HCT116 (cell line): ENCODE measurements around the gene DNAJC18. TPM values are rescaled to one million over a fixed set of nuclear protein-coding genes. Genes with fewer than 3 reads are reported as not detected.

ENCODE experiments used
- ATAC-seq: fragments of 200-7000 bp; cut with Tn5 transposase; 2 replicates; pipeline ENCODE4 v1.9.1; 2020; ENCODE audit warnings: mild to moderate bottlenecking, moderate library complexity
- BruUV-seq: library from RNA; stranded (reverse); fragments of 400-500 nt; replicated peaks from 2 replicates; lab custom pipeline; 2021; lab: Mats Ljungman, UMichigan
- CTCF ChIA-PET: fragments of 300-600 bp; sonication (Branson Sonifier 250); formaldehyde crosslinking; loops from one replicate; lab custom pipeline; 2021; ENCODE audit warnings: antibody characterized with exemption; lab: Charles Lee
- POLR2A ChIA-PET: fragments of 300-600, 350-600 bp; sonication (Branson Sonifier 250); formaldehyde crosslinking; loops from one replicate; lab custom pipeline; 2021; ENCODE audit warnings: antibody characterized with exemption; lab: Charles Lee
- RAD21 ChIA-PET, 2 experiments: fragments of 300-600 bp; sonication (Branson Sonifier 250); formaldehyde crosslinking; loops; one replicate each; lab custom pipeline; 2023; ENCODE audit warnings: low total read pairs in 2 of 2; ENCODE audit not compliant: uncharacterized antibody in 2 of 2, unreplicated experiment in 2 of 2, low non-redundant PET in 1 of 2; lab: Charles Lee
- DNase-seq: peaks from one replicate; pipeline ENCODE4 v3.0.0-alpha.2; 2010; ENCODE audit warnings: low read depth, low spot score
- H2AFZ ChIP-seq: fragments of 200-600 bp; shearing (Covaris generic), sonication (generic); 2 replicates; pipeline ENCODE4 v1.6.1; 2017; ENCODE audit warnings: low read depth, mixed run types, mixed read lengths, antibody characterized with exemption, low read length; ENCODE audit not compliant: poor library complexity, severe bottlenecking
- H3K27ac ChIP-seq: 2 replicates; pipeline ENCODE4 v1.5.1; 2012; ENCODE audit warnings: low read depth, low read length
- H3K27me3 ChIP-seq: fragments of 200-600 bp; sonication (generic); 2 replicates; pipeline ENCODE4 v1.6.1; 2016; ENCODE audit warnings: mixed run types, low read length, mixed read lengths; ENCODE audit not compliant: insufficient read depth
- H3K36me3 ChIP-seq, 2 experiments: fragments of 200-500 bp in 1 of 2; fragments of 200-600 bp in 1 of 2; sonication (Bioruptor generic) in 1 of 2; sonication (generic) in 1 of 2; 2 replicates each; pipeline versions ENCODE4 v1.5.1 to v1.6.1; 2014 to 2016; ENCODE audit warnings: low read length in 2 of 2, inconsistent platforms in 1 of 2, mixed read lengths in 1 of 2, mixed run types in 1 of 2; ENCODE audit not compliant: insufficient read depth in 2 of 2, control insufficient read depth in 1 of 2
- H3K4me1 ChIP-seq, 2 experiments: fragments of 200-600 bp in 1 of 2; sonication (generic) in 1 of 2; 2 replicates each; pipeline versions ENCODE4 v1.5.1 to v1.6.1; 2012 to 2017; ENCODE audit warnings: low read length in 2 of 2, inconsistent platforms in 1 of 2, mild to moderate bottlenecking in 1 of 2, mixed read lengths in 1 of 2, mixed run types in 1 of 2, moderate library complexity in 1 of 2; ENCODE audit not compliant: insufficient read depth in 2 of 2, control insufficient read depth in 1 of 2
- H3K4me2 ChIP-seq: fragments of 200-600 bp; sonication (generic); 2 replicates; pipeline ENCODE4 v1.6.1; 2017; ENCODE audit warnings: mixed run types, low read length, mixed read lengths
- H3K4me3 ChIP-seq, 2 experiments: fragments of 200-600 bp in 1 of 2; sonication (generic) in 1 of 2; replicated peaks in 1 of 2; 2 replicates each; pipeline ENCODE4 v1.5.1; 2011 to 2016; ENCODE audit warnings: low read length in 2 of 2, control low read depth in 1 of 2, low read depth in 1 of 2, mild to moderate bottlenecking in 1 of 2, mixed read lengths in 1 of 2, mixed run types in 1 of 2
- H3K79me2 ChIP-seq: fragments of 200-600 bp; sonication (generic); 2 replicates; pipeline ENCODE4 v1.6.1; 2017; ENCODE audit warnings: mild to moderate bottlenecking, mixed run types, low read length, moderate library complexity, mixed read lengths; ENCODE audit not compliant: insufficient read depth
- H3K9ac ChIP-seq: fragments of 200-600 bp; sonication (generic); 2 replicates; pipeline ENCODE4 v1.6.1; 2016; ENCODE audit warnings: low read length, mixed read lengths
- H3K9me2 ChIP-seq: fragments of 200-600 bp; sonication (generic), shearing (Covaris generic); 2 replicates; pipeline ENCODE4 v1.6.1; 2017; ENCODE audit warnings: mixed run types, mild to moderate bottlenecking, moderate library complexity; ENCODE audit not compliant: insufficient read depth
- H3K9me3 ChIP-seq, 2 experiments: fragments of 200-500 bp in 1 of 2; fragments of 200-600 bp in 1 of 2; sonication (Bioruptor generic) in 1 of 2; sonication (generic) in 1 of 2; 2 replicates each; pipeline ENCODE4 v1.6.1; 2014 to 2017; ENCODE audit warnings: low read length in 2 of 2, mixed read lengths in 2 of 2, inconsistent platforms in 1 of 2, low read depth in 1 of 2, mild to moderate bottlenecking in 1 of 2, mixed run types in 1 of 2, moderate library complexity in 1 of 2; ENCODE audit not compliant: control insufficient read depth in 1 of 2, insufficient read depth in 1 of 2
- H4K20me1 ChIP-seq: fragments of 200-600 bp; sonication (generic), shearing (Covaris generic); 2 replicates; pipeline ENCODE4 v1.6.1; 2017; ENCODE audit warnings: mixed run types, mild to moderate bottlenecking, moderate library complexity; ENCODE audit not compliant: insufficient read depth
- ATF3 ChIP-seq: IDR thresholded peaks from 2 replicates; pipeline ENCODE4 v1.6.1; 2012
- EGR1 ChIP-seq: IDR thresholded peaks from 2 replicates; pipeline ENCODE4 v1.6.1; 2012; ENCODE audit warnings: low read depth
- ELF1 ChIP-seq: IDR thresholded peaks from 2 replicates; pipeline ENCODE4 v1.6.1; 2012; ENCODE audit warnings: low read depth, borderline replicate concordance
- EZH2phosphoT487 ChIP-seq: fragments of 200-600 bp; IDR thresholded peaks from 2 replicates; pipeline ENCODE4 v1.6.1; 2018; ENCODE audit warnings: antibody characterized with exemption, borderline replicate concordance
- FOSL1 ChIP-seq: IDR thresholded peaks from 2 replicates; pipeline ENCODE4 v1.6.1; 2012; ENCODE audit warnings: low read depth
- MAX ChIP-seq: IDR thresholded peaks from 2 replicates; pipeline ENCODE4 v1.6.1; 2012
- POLR2A ChIP-seq: IDR thresholded peaks from 2 replicates; pipeline ENCODE4 v1.7.0; 2011; ENCODE audit warnings: borderline replicate concordance; ENCODE audit not compliant: insufficient read depth, insufficient read length; ENCODE audit errors: extremely low read depth
- REST ChIP-seq: IDR thresholded peaks from 2 replicates; pipeline ENCODE4 v1.6.1; 2012; ENCODE audit warnings: low read depth
- SIN3A ChIP-seq: IDR thresholded peaks from 2 replicates; pipeline ENCODE4 v1.6.1; 2012; ENCODE audit warnings: low read depth
- SRF ChIP-seq: IDR thresholded peaks from 2 replicates; pipeline ENCODE4 v1.6.1; 2012; ENCODE audit warnings: low read depth
- ZBTB33 ChIP-seq: IDR thresholded peaks from 2 replicates; pipeline ENCODE4 v1.6.1; 2011; ENCODE audit warnings: mild to moderate bottlenecking, low read length, moderate library complexity; ENCODE audit not compliant: insufficient replicate concordance; ENCODE audit errors: extremely low read depth
- intact Hi-C: fragments of 100-400 bp; cut with micrococcal nuclease; formaldehyde crosslinking; loops from 2 replicates; pipeline ENCODE4 v1.10.0; 2022
- total RNA-seq: library from RNA; stranded (reverse); gene quantifications from one replicate; pipeline ENCODE4 v1.2.1, GENCODE V29; 2021; ENCODE audit not compliant: unreplicated experiment

Gene DNAJC18
- total RNA-seq, 1 experiment from 2014 or later: 5.7 TPM

- no peak overlapping the region for H3K9ac ChIP-seq
- ChIA-PET RAD21 (no interaction called here), POLR2A (no interaction called here), CTCF (no interaction called here)
- H3K9me3 ChIP-seq: no peaks in the 10 kb centered on the region
- no peak for ATAC-seq
- TF ChIP-seq POLR2A (no peak), ATF3 (no peak), FOSL1 (no peak), ZBTB33 (no peak), SIN3A (no peak), EGR1 (no peak), ELF1 (no peak), REST (no peak), MAX (no peak), SRF (no peak), EZH2phosphoT487 (no peak)
- peaks cover 0 to 7% of the 10 kb centered on the region in 2 experiments; a peak in 1 of 4 replicates for H3K4me1 ChIP-seq
- H2AFZ ChIP-seq: no peak overlapping the region
- H3K79me2 ChIP-seq: no peaks in the 10 kb centered on the region
- no peak overlapping the region for H3K27ac ChIP-seq
- no TSS peak for BruUV-seq
- no peak overlapping the region for H3K4me2 ChIP-seq
- H4K20me1 ChIP-seq: no peaks in the 10 kb centered on the region
- no peaks in the 10 kb centered on the region for H3K36me3 ChIP-seq
- DNase-seq: no peak
- H3K4me3 ChIP-seq: no peak overlapping the region
- intact Hi-C loops: no loop called here
- H3K9me2 ChIP-seq: no peaks in the 10 kb centered on the region
- no peaks in the 10 kb centered on the region for H3K27me3 ChIP-seq
Measured at GRCh38 chr5:139461698-139462097, 22.4 kb upstream of the DNAJC18 start.
